Measurements from ENCODE around the gene NR2C1.
"Not testable (repeated sequence)": the region's sequence is repeated elsewhere in the genome, so short reads cannot be mapped to it uniquely, and the experiment has no call there.

NR2C1 gene

GRCh38 chr12:95003213-95003920 is 70.1 kb downstream of the NR2C1 start, which contains the start of gene NDUFA12:
Gene NDUFA12 (minus strand): TSS chr12:95003697. CDS start chr12:95003680, 17 bp downstream.
- in situ Hi-C loops (cut with MboI; ENCODE audit: low sequenced_read_pairs): no loop called here

GRCh38 chr12:95002754-95003153 is 70.7 kb downstream of the NR2C1 start:
- in situ Hi-C loops (cut with MboI; ENCODE audit: low sequenced_read_pairs): no loop called here

GRCh38 chr12:94998326-94998725 is 75.1 kb downstream of the NR2C1 start:
- in situ Hi-C loops (cut with MboI; ENCODE audit: low sequenced_read_pairs): no loop called here

- in situ Hi-C loops (cut with MboI; ENCODE audit: low sequenced_read_pairs): no loop called here
These were observed 75.7 kb downstream of the NR2C1 start for GRCh38 chr12:94997726-94998125.

GRCh38 chr12:94997061-94997460 is 76.4 kb downstream of the NR2C1 start:
- in situ Hi-C loops (cut with MboI; ENCODE audit: low sequenced_read_pairs): no loop called here

- in situ Hi-C loops (cut with MboI; ENCODE audit: low sequenced_read_pairs): no loop called here
These were observed 79.1 kb downstream of the NR2C1 start for GRCh38 chr12:94994312-94994711.

DNA sequence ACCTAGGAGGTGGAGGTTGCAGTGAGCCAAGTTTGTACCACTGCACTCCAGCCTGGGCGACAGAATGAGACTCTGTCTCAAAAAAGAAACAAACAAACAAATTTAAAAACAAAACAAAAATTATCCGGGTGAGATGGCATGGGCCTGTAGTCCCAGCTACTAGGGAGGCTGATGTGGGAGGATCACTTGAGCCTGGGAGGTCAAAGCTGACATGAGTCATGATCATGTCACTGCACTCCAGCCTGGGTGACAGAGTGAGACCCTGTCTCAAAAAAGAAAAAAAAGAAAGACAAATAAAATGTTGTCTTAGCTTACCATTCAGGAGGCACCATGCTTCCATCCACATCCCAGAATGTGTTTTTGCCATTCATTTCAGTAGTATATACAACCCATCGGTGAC is 79.6 kb downstream of the NR2C1 start:
- in situ Hi-C loops (cut with MboI; ENCODE audit: low sequenced_read_pairs): not testable (repeated sequence)

- in situ Hi-C loops (cut with MboI; ENCODE audit: low sequenced_read_pairs): no loop called here
These were observed 83.2 kb downstream of the NR2C1 start for GRCh38 chr12:94990222-94990621.

- in situ Hi-C loops (cut with MboI; ENCODE audit: low sequenced_read_pairs): no loop called here
These were observed 84.9 kb downstream of the NR2C1 start for GRCh38 chr12:94988471-94988870.

DNA sequence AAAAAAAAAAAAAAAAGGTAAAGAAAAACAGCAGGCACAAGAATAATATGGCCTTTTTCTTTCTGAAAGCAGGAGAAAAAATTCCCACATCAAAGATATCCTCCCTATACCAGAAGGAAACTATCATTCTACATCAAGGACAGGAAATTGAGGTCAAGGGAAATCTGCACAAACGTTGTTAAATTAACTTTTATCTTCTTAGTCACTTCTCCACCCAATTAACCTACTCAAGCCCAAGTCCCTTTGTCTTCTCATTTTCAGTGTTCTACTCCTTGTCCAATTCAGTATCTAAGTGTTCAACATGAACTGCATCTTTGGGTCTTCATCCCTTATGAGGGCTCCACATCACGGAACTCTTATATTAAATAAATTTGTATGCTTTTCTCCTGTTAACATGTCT is 85.6 kb downstream of the NR2C1 start:
- in situ Hi-C loops (cut with MboI; ENCODE audit: low sequenced_read_pairs): no loop called here

GRCh38 chr12:94987076-94987669 is 86.2 kb downstream of the NR2C1 start:
- in situ Hi-C loops (cut with MboI; ENCODE audit: low sequenced_read_pairs): no loop called here

DNA sequence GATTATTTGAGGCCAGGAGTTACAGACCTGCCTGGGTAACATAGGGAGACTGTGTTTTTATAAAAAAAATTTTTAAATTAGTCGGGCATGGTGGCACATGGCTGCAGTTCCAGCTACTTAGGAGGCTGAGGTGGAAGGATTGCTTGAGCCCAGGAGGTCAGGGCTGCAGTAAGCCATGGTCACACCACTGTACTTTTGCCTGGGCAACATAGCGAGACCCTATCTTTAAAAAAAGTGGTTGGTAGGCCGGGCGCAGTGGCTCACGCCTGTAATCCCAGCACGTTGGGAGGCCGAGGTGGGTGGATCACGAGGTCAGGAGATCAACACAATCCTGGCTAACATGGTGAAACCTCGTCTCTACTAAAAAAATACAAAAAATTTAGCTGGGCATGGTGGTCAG is 88.3 kb downstream of the NR2C1 start:
- in situ Hi-C loops (cut with MboI; ENCODE audit: low sequenced_read_pairs): not testable (repeated sequence)

- in situ Hi-C loops (cut with MboI; ENCODE audit: low sequenced_read_pairs): no loop called here
These were observed 90.1 kb downstream of the NR2C1 start for GRCh38 chr12:94983321-94983720.

- in situ Hi-C loops (cut with MboI; ENCODE audit: low sequenced_read_pairs): no loop called here
These were observed 91.0 kb downstream of the NR2C1 start for GRCh38 chr12:94982456-94982855.

GRCh38 chr12:94980577-94980976 is 92.8 kb downstream of the NR2C1 start:
- in situ Hi-C loops (cut with MboI; ENCODE audit: low sequenced_read_pairs): no loop called here

DNA sequence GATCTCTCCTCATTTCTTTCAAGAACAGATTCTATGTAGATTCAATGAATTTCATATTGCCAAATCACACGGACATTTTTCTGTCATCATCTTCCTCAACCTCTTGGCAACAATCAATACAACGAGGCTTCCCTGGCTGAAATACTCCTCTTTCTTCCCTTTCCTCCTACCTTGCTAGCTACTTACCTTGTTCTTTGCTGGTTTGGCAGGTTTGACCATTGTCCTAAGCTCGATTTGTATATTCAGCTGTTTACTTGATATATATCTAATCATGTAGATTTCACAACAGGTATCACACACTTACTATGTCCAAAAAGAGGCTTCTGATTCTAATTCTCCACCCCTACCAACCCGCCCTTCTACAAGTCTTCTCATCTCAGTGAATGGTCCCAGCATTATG is 93.5 kb downstream of the NR2C1 start:
- in situ Hi-C loops (cut with MboI; ENCODE audit: low sequenced_read_pairs): no loop called here

DNA sequence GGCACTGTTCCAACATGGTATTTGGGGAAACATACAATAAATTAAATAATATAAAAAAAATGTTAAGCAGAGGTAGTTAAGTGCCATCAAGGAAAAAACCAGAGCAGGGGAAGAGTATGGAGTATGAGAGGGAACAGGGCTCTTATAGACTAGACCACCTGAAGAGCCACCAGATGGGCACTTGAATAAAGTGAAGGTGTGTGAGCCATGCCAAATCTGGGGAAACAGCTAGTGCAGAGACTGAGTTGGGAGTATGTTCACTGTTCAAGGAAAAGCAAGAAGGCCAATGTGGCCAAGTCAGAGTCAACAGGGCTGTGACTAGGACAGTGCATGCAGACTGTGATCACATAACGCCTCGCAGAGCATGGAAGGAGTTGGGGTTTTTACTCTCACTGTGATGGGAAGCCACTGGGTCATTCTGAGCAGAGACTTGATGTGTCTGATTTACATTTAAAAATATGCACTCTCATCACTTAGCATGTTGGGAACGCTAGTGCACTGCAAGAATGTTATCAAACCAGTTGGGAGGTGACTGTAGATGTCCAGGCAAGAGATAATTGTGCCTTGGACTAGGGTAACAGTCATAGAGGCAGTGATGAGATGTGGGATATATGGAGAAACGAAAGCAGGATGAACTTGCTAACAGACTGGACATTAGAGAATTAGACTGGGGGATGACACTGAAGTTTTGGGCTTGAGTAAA is 95.5 kb downstream of the NR2C1 start:
- in situ Hi-C loops (cut with MboI; ENCODE audit: low sequenced_read_pairs): no loop called here

GRCh38 chr12:94973221-94973620 is 100.2 kb downstream of the NR2C1 start:
- in situ Hi-C loops (cut with MboI; ENCODE audit: low sequenced_read_pairs): no loop called here

DNA sequence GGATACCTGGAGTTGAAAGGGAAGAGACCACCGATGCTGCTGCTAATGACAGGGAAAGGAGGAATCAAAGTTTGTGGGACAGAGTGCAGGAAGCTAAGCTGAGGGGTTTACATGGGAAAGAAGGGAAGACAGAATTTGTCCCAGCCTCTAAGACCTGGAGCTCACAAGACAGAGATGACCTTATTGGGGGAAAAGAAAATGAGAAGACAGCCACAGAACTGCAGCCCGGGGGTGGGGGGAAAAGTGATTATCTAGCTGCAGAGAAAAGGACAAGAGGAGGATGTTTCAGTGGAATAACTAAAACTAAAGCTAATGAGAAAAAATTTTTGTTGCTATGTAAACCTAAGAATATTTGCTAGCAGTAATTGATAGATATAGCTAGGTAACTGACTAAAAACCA is 100.6 kb downstream of the NR2C1 start:
- in situ Hi-C loops (cut with MboI; ENCODE audit: low sequenced_read_pairs): no loop called here

- in situ Hi-C loops (cut with MboI; ENCODE audit: low sequenced_read_pairs): no loop called here
These were observed 101.5 kb downstream of the NR2C1 start for GRCh38 chr12:94971923-94972322.

- in situ Hi-C loops (cut with MboI; ENCODE audit: low sequenced_read_pairs): no loop called here
These were observed 102.9 kb downstream of the NR2C1 start for GRCh38 chr12:94970560-94970959.

Data from hTERT RPE-1 (cell line).